Measurements from ENCODE around the gene MRPL46.
"Not testable (repeated sequence)": the region's sequence is repeated elsewhere in the genome, so short reads cannot be mapped to it uniquely, and the experiment has no call there.

MRPL46 gene

DNA sequence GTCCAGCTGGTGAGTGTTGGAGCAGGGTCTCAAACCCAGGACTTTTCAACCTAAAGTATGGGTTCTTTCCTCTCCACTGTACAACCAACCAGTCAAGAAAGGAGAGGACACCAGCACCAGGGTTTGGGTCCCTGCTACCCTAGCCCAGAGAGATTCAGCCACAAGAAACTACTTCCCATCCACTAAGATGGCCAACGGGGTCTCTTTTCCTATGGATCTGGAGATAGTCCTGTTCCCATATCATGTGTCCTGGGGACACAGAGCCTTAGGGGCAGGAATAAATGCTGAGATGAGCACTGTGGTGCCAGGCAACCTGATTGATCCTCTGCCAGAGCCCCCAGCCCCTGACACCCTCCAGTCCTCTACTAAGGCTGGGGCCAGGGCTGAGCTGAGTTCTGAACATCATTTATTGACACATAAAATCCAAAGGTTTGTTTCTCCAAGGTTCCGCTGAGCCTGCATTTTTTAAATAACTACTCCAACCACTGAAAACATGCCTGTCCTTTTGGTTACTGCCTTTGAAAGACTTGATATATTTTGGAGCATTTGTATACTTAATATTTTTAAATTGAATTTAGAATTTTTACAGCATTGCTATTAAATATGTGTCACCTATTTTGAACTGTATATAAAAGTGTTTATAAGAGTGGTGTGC lies 26.0 kb downstream of the MRPL46 start:
- DNase-seq, result no peak

DNA sequence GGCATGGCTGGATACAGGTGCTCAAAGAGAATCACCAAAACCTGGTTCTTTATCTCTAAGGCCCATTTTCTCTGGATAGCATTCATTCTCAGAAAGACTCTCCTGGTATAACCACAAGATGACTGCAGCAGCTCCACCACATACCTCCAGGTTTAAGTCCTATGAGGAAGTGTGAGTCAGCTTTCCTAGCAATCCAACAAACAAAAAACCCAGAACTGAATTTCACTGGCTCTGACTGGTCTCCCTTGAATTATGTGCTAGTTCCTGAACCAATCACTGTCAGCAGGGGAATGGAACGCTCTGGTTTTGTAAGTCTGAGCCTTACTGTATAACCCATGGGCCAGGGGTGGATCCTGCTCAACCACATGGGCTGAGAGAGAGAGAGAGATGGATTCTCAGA lies 27.2 kb downstream of the MRPL46 start:
- DNase-seq, result no peak

DNA sequence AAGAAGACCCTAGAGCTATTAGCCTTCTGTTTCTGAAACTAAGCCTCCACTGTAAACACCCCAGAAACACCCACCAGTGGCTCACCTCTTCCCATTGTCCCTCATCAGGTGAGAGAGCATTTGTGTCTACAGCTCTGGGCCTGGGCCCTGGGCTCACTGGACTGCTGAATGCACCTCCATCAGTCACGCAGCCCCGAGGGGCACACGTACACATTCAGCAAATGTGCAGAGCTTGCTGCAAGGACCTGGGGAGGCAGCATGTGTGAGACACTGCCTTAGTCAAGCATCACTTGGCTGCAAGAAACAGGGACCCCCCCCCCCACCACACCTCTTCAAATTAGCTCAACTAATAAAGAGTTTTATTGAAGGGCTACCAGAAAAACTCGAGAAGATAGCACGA lies 29.0 kb downstream of the MRPL46 start:
- no peak for DNase-seq

DNA sequence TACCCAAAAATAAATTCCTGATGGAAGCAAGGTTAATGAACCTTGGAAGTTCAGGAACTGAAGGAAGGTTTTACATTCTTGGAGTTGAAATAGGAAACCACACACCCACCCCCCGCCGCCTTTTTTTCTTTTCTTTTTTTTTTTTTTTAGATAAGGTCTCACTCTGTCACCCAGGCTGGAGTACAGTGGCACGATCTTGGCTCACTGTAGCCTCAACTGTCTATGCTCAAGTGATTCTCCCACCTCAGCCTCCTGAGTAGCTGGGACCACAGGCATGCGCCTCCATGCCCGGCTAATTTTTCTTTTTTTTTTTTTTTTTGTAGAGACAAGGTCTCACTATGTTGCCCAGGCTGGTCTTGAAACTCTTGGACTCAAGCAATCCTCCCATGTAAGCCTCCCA lies 33.1 kb downstream of the MRPL46 start:
- DNase-seq, result not testable (repeated sequence)

GRCh38 chr15:88433046-88433685 lies 34.0 kb downstream of the MRPL46 start:
- DNase-seq, result no peak

DNA sequence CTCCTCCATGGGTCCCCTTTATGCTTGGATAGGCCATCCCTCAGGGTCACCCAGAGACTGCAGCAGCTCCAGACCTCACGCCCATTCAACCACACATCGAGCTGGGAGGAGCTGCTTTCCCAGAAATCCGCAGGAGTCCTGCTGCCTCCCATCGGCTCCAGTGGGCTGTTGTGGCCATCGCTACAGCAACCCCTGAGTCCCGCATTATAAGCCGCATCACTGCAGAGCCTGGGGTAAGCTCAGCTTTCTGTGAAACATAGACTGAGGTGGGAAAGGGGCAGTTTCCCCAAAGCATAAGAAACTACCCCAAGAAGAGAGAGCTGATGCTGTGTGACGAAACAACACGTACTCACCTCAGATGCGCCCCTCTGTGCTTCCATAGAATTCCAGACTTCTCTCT lies 35.7 kb downstream of the MRPL46 start:
- no peak for DNase-seq

DNA sequence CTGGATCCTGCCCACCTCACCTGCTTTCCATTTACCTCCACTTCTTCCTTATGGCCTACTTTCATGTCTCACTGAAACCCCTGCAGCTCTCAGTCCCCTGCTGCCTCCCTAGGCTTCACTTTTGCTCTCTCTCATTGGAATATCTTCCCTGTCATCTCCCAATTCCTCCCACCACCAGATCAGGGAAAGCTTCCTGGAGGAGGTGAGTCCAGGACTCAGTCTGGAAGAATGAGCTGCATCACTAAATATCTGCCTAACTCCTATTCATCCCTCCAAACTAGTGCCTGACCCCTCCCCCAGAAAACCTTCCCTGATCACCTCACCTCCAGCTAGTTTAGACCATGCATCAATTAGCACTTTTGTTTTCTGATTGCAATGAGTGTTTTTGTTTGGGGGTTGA lies 37.1 kb downstream of the MRPL46 start:
- DNase-seq, result no peak

GRCh38 chr15:88428805-88429605 lies 38.2 kb downstream of the MRPL46 start:
- no peak for DNase-seq

GRCh38 chr15:88428053-88428452 lies 39.1 kb downstream of the MRPL46 start:
- DNase-seq, result no peak

DNA sequence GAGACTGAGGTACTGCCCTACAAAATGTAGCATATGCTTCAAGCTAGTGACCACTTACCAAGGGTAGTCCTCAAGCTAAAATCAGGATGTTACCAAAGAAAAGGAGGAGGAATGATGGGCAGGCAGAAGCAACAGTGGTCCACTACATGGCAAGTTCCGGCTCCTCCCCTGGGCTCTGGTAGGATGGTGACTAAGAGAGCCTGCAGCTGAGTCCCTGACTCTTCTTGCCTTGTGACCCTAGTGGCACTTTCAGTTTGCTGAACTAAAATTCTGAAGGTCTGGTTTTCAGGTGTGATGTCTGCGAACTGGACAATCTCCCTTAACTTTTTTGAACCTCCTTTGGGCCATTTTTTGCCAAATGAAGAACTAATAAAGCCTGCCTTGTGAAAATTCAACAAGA lies 40.9 kb downstream of the MRPL46 start:
- no peak for DNase-seq

DNA sequence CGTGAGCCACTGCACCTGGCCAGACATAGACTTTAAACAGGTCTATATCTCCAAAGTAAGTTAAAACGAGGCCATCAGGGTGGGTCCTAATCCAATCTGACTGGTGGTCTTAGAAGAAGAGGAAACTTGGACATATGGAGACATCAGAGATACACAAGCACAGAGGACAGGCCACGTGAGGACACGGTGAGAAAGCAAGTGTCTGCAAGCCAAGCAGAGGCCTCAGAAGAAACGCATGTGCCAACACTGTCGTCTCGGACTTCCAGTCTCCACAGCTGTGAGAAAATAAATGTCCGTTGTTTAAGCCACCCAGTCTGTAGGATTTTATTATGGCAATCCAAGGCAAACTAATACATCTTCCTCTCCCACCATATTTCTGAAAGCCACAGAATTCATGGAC lies 43.9 kb downstream of the MRPL46 start:
- no peak for DNase-seq

- no peak for DNase-seq
Measured at GRCh38 chr15:88419830-88420229, 47.4 kb downstream of the MRPL46 start.
